Measurements from ENCODE around the gene PXT1. TPM values are rescaled to one million over a fixed set of nuclear protein-coding genes. Genes with fewer than 3 reads are reported as not detected.

PXT1 gene
- total and polyA plus RNA-seq, 9 of the 15 experiments (the other 6 are each of a cell fraction or from before 2014, with no cell fraction given): 0.09 to 0.11 (median 0.10) TPM; not detected in 5

- TF ChIP-seq KDM2B (CRISPR knock-in tag; IDR thresholded peaks at IDR 0.05) (no peak), POLR2G (IDR thresholded peaks at IDR 0.05; ENCODE audit: low read depth, low read length) (no peak), KAT7 (CRISPR knock-in tag; IDR thresholded peaks at IDR 0.05; ENCODE audit: borderline replicate concordance) (no peak), ADNP (tag; IDR thresholded peaks at IDR 0.05) (no peak), ZNF184 (CRISPR knock-in tag; IDR thresholded peaks at IDR 0.05) (no peak), CCNT2 (IDR thresholded peaks at IDR 0.05; ENCODE audit: borderline replicate concordance, extremely low read depth, insufficient read length, low read depth, low read length) (no peak), SP2 (IDR thresholded peaks at IDR 0.05; ENCODE audit: extremely low read depth, low read depth, low read length, poor library complexity, severe bottlenecking) (no peak), ZNF274 (IDR thresholded peaks at IDR 0.05; ENCODE audit: borderline replicate concordance, low read depth, low read length) (no peak), NFIC (IDR thresholded peaks at IDR 0.05) (no peak), NONO (IDR thresholded peaks at IDR 0.05; ENCODE audit: low read depth in 2 of 2, low read length in 1 of 2) (no peak), POLR2AphosphoS5 (IDR thresholded peaks at IDR 0.05; ENCODE audit: control insufficient read depth, insufficient read depth, low read depth, low read length) (no peak), XRCC5 (IDR thresholded peaks at IDR 0.05; ENCODE audit: low read depth, low read length) (no peak), ARID3B (CRISPR knock-in tag; IDR thresholded peaks at IDR 0.05; ENCODE audit: borderline replicate concordance) (no peak), NUFIP1 (IDR thresholded peaks at IDR 0.05; ENCODE audit: partially characterized antibody) (no peak), TCF7L2 (IDR thresholded peaks at IDR 0.05; ENCODE audit: low read depth, low read length) (no peak), MED1 (CRISPR knock-in tag; IDR thresholded peaks at IDR 0.05; ENCODE audit: borderline replicate concordance) (no peak), SMC3 (conservative IDR thresholded peaks at IDR 0.05; ENCODE audit: insufficient read depth, low read depth, low read length) (no peak), MYNN (IDR thresholded peaks at IDR 0.05) (peak; percentile 56; the same call in 1 of the 2 replicates), MYNN (CRISPR knock-in tag; IDR thresholded peaks at IDR 0.05) (no peak), FOXA3 (CRISPR knock-in tag; conservative IDR thresholded peaks at IDR 0.05 in 1 of 2, IDR thresholded peaks at IDR 0.05 in 1 of 2) (no peak), ZFP36 (IDR thresholded peaks at IDR 0.05; ENCODE audit: low read depth, low read length, partially characterized antibody) (no peak)
- TF ChIP-seq, protein P1, sequence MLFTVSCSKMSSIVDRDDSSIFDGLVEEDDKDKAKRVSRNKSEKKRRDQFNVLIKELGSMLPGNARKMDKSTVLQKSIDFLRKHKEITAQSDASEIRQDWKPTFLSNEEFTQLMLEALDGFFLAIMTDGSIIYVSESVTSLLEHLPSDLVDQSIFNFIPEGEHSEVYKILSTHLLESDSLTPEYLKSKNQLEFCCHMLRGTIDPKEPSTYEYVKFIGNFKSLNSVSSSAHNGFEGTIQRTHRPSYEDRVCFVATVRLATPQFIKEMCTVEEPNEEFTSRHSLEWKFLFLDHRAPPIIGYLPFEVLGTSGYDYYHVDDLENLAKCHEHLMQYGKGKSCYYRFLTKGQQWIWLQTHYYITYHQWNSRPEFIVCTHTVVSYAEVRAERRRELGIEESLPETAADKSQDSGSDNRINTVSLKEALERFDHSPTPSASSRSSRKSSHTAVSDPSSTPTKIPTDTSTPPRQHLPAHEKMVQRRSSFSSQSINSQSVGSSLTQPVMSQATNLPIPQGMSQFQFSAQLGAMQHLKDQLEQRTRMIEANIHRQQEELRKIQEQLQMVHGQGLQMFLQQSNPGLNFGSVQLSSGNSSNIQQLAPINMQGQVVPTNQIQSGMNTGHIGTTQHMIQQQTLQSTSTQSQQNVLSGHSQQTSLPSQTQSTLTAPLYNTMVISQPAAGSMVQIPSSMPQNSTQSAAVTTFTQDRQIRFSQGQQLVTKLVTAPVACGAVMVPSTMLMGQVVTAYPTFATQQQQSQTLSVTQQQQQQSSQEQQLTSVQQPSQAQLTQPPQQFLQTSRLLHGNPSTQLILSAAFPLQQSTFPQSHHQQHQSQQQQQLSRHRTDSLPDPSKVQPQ (CRISPR knock-in tag; IDR thresholded peaks at IDR 0.05; ENCODE audit: borderline replicate concordance): no peak
Observed at GRCh38 chr6:36443471-36444428, 1.1 kb upstream of the PXT1 start (continued).
